CD8-positive, alpha-beta memory T cell (primary cell): Measurements from ENCODE around the gene VWA5B1. TPM values are rescaled to one million over a fixed set of nuclear protein-coding genes. Genes with fewer than 3 reads are reported as not detected.
A peak's percentile ranks its signal among the peaks of the same experiment; 100 is the strongest.

Experiments
- CTCF ChIA-PET: fragments of 350-600 bp; sonication (Branson Sonifier 250); formaldehyde crosslinking; loops from one replicate; lab custom pipeline; 2021; ENCODE audit warnings: antibody characterized with exemption; lab: Charles Lee
- POLR2A ChIA-PET: fragments of 350-600 bp; sonication (Branson Sonifier 250); formaldehyde crosslinking; loops from one replicate; lab custom pipeline; 2021; ENCODE audit warnings: antibody characterized with exemption; lab: Charles Lee
- DNase-seq, 5 donors: peaks; one replicate each; pipeline versions ENCODE4 v3.0.0 to v3.0.0-alpha.2; 2020 to 2022; ENCODE audit warnings: mixed read lengths in 1 of 5
- H3K27ac ChIP-seq: one replicate; pipeline ENCODE4 v1.7.0; 2013; ENCODE audit warnings: low read depth, mild to moderate bottlenecking, low read length, moderate library complexity
- H3K27me3 ChIP-seq: 2 replicates; pipeline ENCODE4 v1.7.0; 2013; ENCODE audit warnings: low read length, mild to moderate bottlenecking; ENCODE audit not compliant: insufficient read depth, poor library complexity, severe bottlenecking
- H3K36me3 ChIP-seq: 2 replicates; pipeline ENCODE4 v1.7.0; 2013; ENCODE audit warnings: mild to moderate bottlenecking, low read length, moderate library complexity; ENCODE audit not compliant: insufficient read depth
- H3K4me1 ChIP-seq: 2 replicates; pipeline ENCODE4 v1.7.0; 2013; ENCODE audit warnings: mild to moderate bottlenecking, low read length, moderate library complexity; ENCODE audit not compliant: insufficient read depth
- H3K4me3 ChIP-seq: 2 replicates; pipeline ENCODE4 v1.7.0; 2013; ENCODE audit warnings: mild to moderate bottlenecking, low read length
- H3K9me3 ChIP-seq: 2 replicates; pipeline ENCODE4 v1.7.0; 2013; ENCODE audit warnings: mild to moderate bottlenecking, low read length
- H3K27ac Mint-ChIP-seq, 8 donors: one replicate each; pipeline ENCODE4 v1.8.0; 2020 to 2021; ENCODE audit warnings: mixed read lengths in 8 of 8, mild to moderate bottlenecking in 6 of 8, inconsistent platforms in 3 of 8, moderate library complexity in 3 of 8
- H3K27me3 Mint-ChIP-seq, 2 donors: one replicate each; pipeline ENCODE4 v1.8.0; 2020 to 2021; ENCODE audit warnings: mixed read lengths in 2 of 2, mild to moderate bottlenecking in 1 of 2, moderate library complexity in 1 of 2
- H3K36me3 Mint-ChIP-seq, 3 donors: one replicate each; pipeline ENCODE4 v1.8.0; 2020 to 2021; ENCODE audit warnings: mixed read lengths in 3 of 3, inconsistent platforms in 1 of 3, mild to moderate bottlenecking in 1 of 3
- H3K4me1 Mint-ChIP-seq, 3 donors: one replicate each; pipeline ENCODE4 v1.8.0; 2020 to 2021; ENCODE audit warnings: mixed read lengths in 3 of 3, inconsistent platforms in 1 of 3, mild to moderate bottlenecking in 1 of 3
- H3K4me3 Mint-ChIP-seq, 7 donors: one replicate each; pipeline ENCODE4 v1.8.0; 2020 to 2021; ENCODE audit warnings: mixed read lengths in 7 of 7, mild to moderate bottlenecking in 6 of 7, moderate library complexity in 4 of 7, inconsistent platforms in 2 of 7
- H3K9me3 Mint-ChIP-seq, 5 donors: one replicate each; pipeline ENCODE4 v1.8.0; 2020 to 2022; ENCODE audit warnings: mixed read lengths in 5 of 5, mild to moderate bottlenecking in 3 of 5, moderate library complexity in 2 of 5, inconsistent platforms in 1 of 5
- polyA plus RNA-seq: library from polyadenylated mRNA; unstranded; fragments of 300-500 nt; fragmentation: Illumina TruSeq; gene quantifications from one replicate; pipeline ENCODE4 v1.2.3, GENCODE V29; 2021
- total RNA-seq, 2 experiments: library from RNA; stranded (reverse); gene quantifications; one replicate each; pipeline ENCODE4 v1.2.3, GENCODE V29; 2021

The VWA5B1 gene
- total RNA-seq (not detected), polyA plus RNA-seq (not detected)

- peaks cover 0 to 3% (median 0%) of the 10 kb centered on the region in 5 donors for H3K9me3 Mint-ChIP-seq
- H3K4me3 ChIP-seq, result no peak within 1 kb of the TSS
Observed at GRCh38 chr1:20290624-20291597, at the start of gene VWA5B1. Gene VWA5B1, plus strand, starts transcription at chr1:20290875. Its CDS starts 19,727 bp downstream, at chr1:20310602.

GRCh38 chr1:20242890-20243479 is 47.7 kb upstream of the VWA5B1 start:
- Histone ChIP-seq H3K4me3 (no peak overlapping the region), H3K27ac (no peak overlapping the region), H3K4me1 (no peaks in the 10 kb centered on the region), H3K36me3 (no peaks in the 10 kb centered on the region), H3K9me3 (no peaks in the 10 kb centered on the region), H3K27me3 (no peaks in the 10 kb centered on the region)
- H3K27me3 Mint-ChIP-seq, result peaks cover 4 to 44% of the 10 kb centered on the region in 2 donors
- ChIA-PET POLR2A (no interaction called here), CTCF (no interaction called here)
- peaks cover 0 to 2% (median 0%) of the 10 kb centered on the region in 5 donors for H3K9me3 Mint-ChIP-seq
- H3K4me3 Mint-ChIP-seq, result no peak overlapping the region
- no peaks in the 10 kb centered on the region for H3K4me1 Mint-ChIP-seq
- H3K36me3 Mint-ChIP-seq, result no peaks in the 10 kb centered on the region
- DNase-seq, result no peak
- H3K27ac Mint-ChIP-seq, result no peak overlapping the region

More at GRCh38 chr1:20290624-20291597, at the start of gene VWA5B1:
- DNase-seq, result no peak
- POLR2A ChIA-PET, result no interaction called here
- H3K36me3 ChIP-seq, result no peaks in the 10 kb centered on the region
- peaks cover 31 to 75% of the 10 kb centered on the region in 2 donors for H3K27me3 Mint-ChIP-seq
- peaks cover 23% of the 10 kb centered on the region for H3K27me3 ChIP-seq
- CTCF ChIA-PET, result no interaction called here
- H3K4me1 ChIP-seq, result peaks cover 5% of the 10 kb centered on the region
- H3K4me3 Mint-ChIP-seq, result peak within 1 kb of the TSS in 4 of 7 donors; percentile 2 to 74 (median 56)
- no peaks in the 10 kb centered on the region for H3K36me3 Mint-ChIP-seq
- no peaks in the 10 kb centered on the region for H3K9me3 ChIP-seq
- H3K27ac Mint-ChIP-seq, result peak within 1 kb of the TSS in 2 of 8 donors; percentile 22 to 27
- peaks cover 11 to 15% (median 13%) of the 10 kb centered on the region in 3 donors for H3K4me1 Mint-ChIP-seq
- H3K27ac ChIP-seq, result no peak within 1 kb of the TSS

GRCh38 chr1:20248971-20249612 is 41.6 kb upstream of the VWA5B1 start:
- no peaks in the 10 kb centered on the region for H3K9me3 Mint-ChIP-seq
- H3K27ac ChIP-seq, result no peak overlapping the region
- peaks cover 15% of the 10 kb centered on the region for H3K4me1 ChIP-seq
- H3K27me3 ChIP-seq, result no peaks in the 10 kb centered on the region
- no peaks in the 10 kb centered on the region for H3K9me3 ChIP-seq
- ChIA-PET POLR2A (no interaction called here), CTCF (interaction anchor here (0.7 kb wide), 1 partner anchor 37 kb away, joined by 3 read pairs; no protein-coding TSS in a partner anchor)
- peak overlapping the region in 6 of 7 donors; percentile 49 to 80 (median 76) for H3K4me3 Mint-ChIP-seq
- H3K4me3 ChIP-seq, result peak overlapping the region; percentile 52
- peak in 2 of 5 donors; percentile 4 to 13 for DNase-seq
- no peaks in the 10 kb centered on the region for H3K36me3 ChIP-seq
- peak overlapping the region; percentile 10 to 98 (median 92) for H3K27ac Mint-ChIP-seq
- H3K4me1 Mint-ChIP-seq, result peaks cover 8 to 14% (median 14%) of the 10 kb centered on the region in 3 donors
- H3K27me3 Mint-ChIP-seq, result peaks cover 0 to 16% of the 10 kb centered on the region in 2 donors
- no peaks in the 10 kb centered on the region for H3K36me3 Mint-ChIP-seq

GRCh38 chr1:20250340-20250989 is 40.2 kb upstream of the VWA5B1 start:
- no peaks in the 10 kb centered on the region for H3K9me3 ChIP-seq
- peaks cover 15% of the 10 kb centered on the region for H3K4me1 ChIP-seq
- peaks cover 0 to 16% of the 10 kb centered on the region in 2 donors for H3K27me3 Mint-ChIP-seq
- no peaks in the 10 kb centered on the region for H3K36me3 Mint-ChIP-seq
- H3K27ac Mint-ChIP-seq, result peak overlapping the region in 2 of 8 donors; percentile 58 to 80
- no peak for DNase-seq
- ChIA-PET CTCF (interaction anchor here (0.8 kb wide), 1 partner anchor 37 kb away, joined by 3 read pairs; no protein-coding TSS in a partner anchor), POLR2A (no interaction called here)
- H3K4me3 ChIP-seq, result no peak overlapping the region
- H3K27ac ChIP-seq, result no peak overlapping the region
- no peaks in the 10 kb centered on the region for H3K36me3 ChIP-seq
- peaks cover 9 to 16% (median 14%) of the 10 kb centered on the region in 3 donors for H3K4me1 Mint-ChIP-seq
- H3K4me3 Mint-ChIP-seq, result no peak overlapping the region
- H3K27me3 ChIP-seq, result no peaks in the 10 kb centered on the region
- no peaks in the 10 kb centered on the region for H3K9me3 Mint-ChIP-seq

- Histone ChIP-seq H3K36me3 (no peaks in the 10 kb centered on the region), H3K27ac (no peak overlapping the region), H3K27me3 (no peaks in the 10 kb centered on the region), H3K4me3 (no peak overlapping the region), H3K9me3 (no peaks in the 10 kb centered on the region), H3K4me1 (peaks cover 15% of the 10 kb centered on the region)
- Mint-ChIP-seq H3K27me3 (peaks cover 0 to 31% of the 10 kb centered on the region in 2 donors), H3K4me3 (no peak overlapping the region), H3K9me3 (no peaks in the 10 kb centered on the region), H3K36me3 (no peaks in the 10 kb centered on the region), H3K27ac (no peak overlapping the region), H3K4me1 (peaks cover 9 to 21% (median 14%) of the 10 kb centered on the region in 3 donors)
- POLR2A ChIA-PET, result no interaction called here
- CTCF ChIA-PET, result no interaction called here
- DNase-seq, result no peak
Observed at GRCh38 chr1:20252587-20252986, 38.1 kb upstream of the VWA5B1 start.

GRCh38 chr1:20255666-20256065 is 35.0 kb upstream of the VWA5B1 start:
- no peaks in the 10 kb centered on the region for H3K4me1 ChIP-seq
- Mint-ChIP-seq H3K4me1 (peaks cover 0 to 7% (median 1%) of the 10 kb centered on the region in 3 donors), H3K27me3 (peaks cover 6 to 36% of the 10 kb centered on the region in 2 donors), H3K27ac (peak overlapping the region in 1 of 8 donors; percentile 72), H3K9me3 (no peaks in the 10 kb centered on the region), H3K4me3 (no peak overlapping the region), H3K36me3 (no peaks in the 10 kb centered on the region)
- H3K9me3 ChIP-seq, result no peaks in the 10 kb centered on the region
- no peak overlapping the region for H3K4me3 ChIP-seq
- CTCF ChIA-PET, result no interaction called here
- POLR2A ChIA-PET, result no interaction called here
- DNase-seq, result no peak
- H3K27ac ChIP-seq, result no peak overlapping the region
- no peaks in the 10 kb centered on the region for H3K27me3 ChIP-seq
- no peaks in the 10 kb centered on the region for H3K36me3 ChIP-seq

- H3K36me3 ChIP-seq, result no peaks in the 10 kb centered on the region
- no peak for DNase-seq
- H3K4me3 ChIP-seq, result no peak overlapping the region
- H3K27me3 Mint-ChIP-seq, result peaks cover 10 to 26% of the 10 kb centered on the region in 2 donors
- no peaks in the 10 kb centered on the region for H3K4me1 ChIP-seq
- H3K27ac ChIP-seq, result no peak overlapping the region
- H3K36me3 Mint-ChIP-seq, result no peaks in the 10 kb centered on the region
- ChIA-PET CTCF (no interaction called here), POLR2A (no interaction called here)
- H3K9me3 Mint-ChIP-seq, result no peaks in the 10 kb centered on the region
- H3K9me3 ChIP-seq, result no peaks in the 10 kb centered on the region
- H3K27me3 ChIP-seq, result no peaks in the 10 kb centered on the region
- H3K4me3 Mint-ChIP-seq, result no peak overlapping the region
- H3K4me1 Mint-ChIP-seq, result peaks cover 0 to 7% (median 1%) of the 10 kb centered on the region in 3 donors
- H3K27ac Mint-ChIP-seq, result no peak overlapping the region
Observed at GRCh38 chr1:20259646-20260045, 31.0 kb upstream of the VWA5B1 start.
